K562 (cell line): ENCODE data around the gene GNAQ. TPM values are rescaled to one million over a fixed set of nuclear protein-coding genes. Genes with fewer than 3 reads are reported as not detected.

Experiments used
- ATAC-seq: fragments of 200-7000 bp; cut with Tn5 transposase; 3 replicates; pipeline ENCODE4 v1.9.1; 2020; ENCODE audit warnings: moderate library complexity
- BruUV-seq: library from RNA; stranded (reverse); fragments of 400-500 nt; replicated peaks from 2 replicates; lab custom pipeline; 2021; lab: Mats Ljungman, UMichigan
- CTCF ChIA-PET: fragments of 300-600 bp; formaldehyde crosslinking; extraction: SDS; loops from one replicate; lab custom pipeline; 2021; ENCODE audit warnings: low intra/inter-chr PET ratio; lab: Yijun Ruan, JAX
- POLR2A ChIA-PET: fragments of 300-600, 350-650 bp; sonication (Branson Sonifier 250); formaldehyde crosslinking; extraction: SDS; loops from one replicate; lab custom pipeline; 2021; ENCODE audit warnings: antibody characterized with exemption, inconsistent platforms; lab: Yijun Ruan, JAX
- DNase-seq, 4 experiments: peaks; one replicate each; pipeline versions ENCODE4 v3.0.0 to v3.0.0-alpha.2; 2011 to 2018; ENCODE audit warnings: low spot score in 3 of 4, mixed read lengths in 3 of 4; ENCODE audit errors: extremely low read depth in 1 of 4
- FAIRE-seq: peaks from 2 replicates; lab custom pipeline; 2011; peaks lifted over from hg19 to GRCh38; lab: Jason Lieb, UNC
- H2AFZ ChIP-seq: 2 replicates; pipeline ENCODE4 v1.6.0; 2011; ENCODE audit warnings: low read depth, low read length, control low read depth, inconsistent platforms
- H3K27ac ChIP-seq: fragments of 200-600 bp; 3 replicates; pipeline ENCODE4 v1.8.0; 2011; ENCODE audit warnings: low read depth, mild to moderate bottlenecking, control low read depth, inconsistent platforms, low read length, moderate library complexity, mixed read lengths; ENCODE audit errors: extremely low read depth
- H3K27me3 ChIP-seq, 2 experiments: fragments of 300-600 bp in 1 of 2; 2 replicates in 1 of 2; 3 replicates in 1 of 2; pipeline versions ENCODE4 v1.6.0 to v1.8.0; 2011; ENCODE audit warnings: inconsistent platforms in 2 of 2, low read length in 2 of 2, mild to moderate bottlenecking in 1 of 2, mixed read lengths in 1 of 2, moderate library complexity in 1 of 2; ENCODE audit not compliant: control insufficient read depth in 2 of 2, insufficient read depth in 2 of 2
- H3K36me3 ChIP-seq: fragments of 300-600 bp; 3 replicates; pipeline ENCODE4 v1.8.0; 2011; ENCODE audit warnings: mild to moderate bottlenecking, low read length, inconsistent platforms; ENCODE audit not compliant: control insufficient read depth, insufficient read depth
- H3K4me1 ChIP-seq, 2 experiments: fragments of 200-600 bp in 1 of 2; replicated peaks in 1 of 2; 2 replicates in 1 of 2; 3 replicates in 1 of 2; pipeline versions ENCODE4 v1.5.1 to v1.8.0; 2011; ENCODE audit warnings: inconsistent platforms in 2 of 2, low read length in 2 of 2, mild to moderate bottlenecking in 1 of 2, mixed read lengths in 1 of 2, moderate library complexity in 1 of 2; ENCODE audit not compliant: control insufficient read depth in 2 of 2, insufficient read depth in 2 of 2
- H3K4me2 ChIP-seq: 2 replicates; pipeline ENCODE4 v1.6.1; 2011; ENCODE audit warnings: low read length, control low read depth, inconsistent platforms, mixed read lengths; ENCODE audit not compliant: insufficient read depth
- H3K4me3 ChIP-seq: fragments of 200-600 bp; sonication (generic), shearing (Covaris generic); 2 replicates; pipeline ENCODE4 v1.5.1; 2016; ENCODE audit warnings: control low read depth, inconsistent platforms
- H3K79me2 ChIP-seq: fragments of 200-600 bp; 3 replicates; pipeline ENCODE4 v1.8.0; 2011; ENCODE audit warnings: low read length, inconsistent platforms; ENCODE audit not compliant: control insufficient read depth, insufficient read depth
- H3K9ac ChIP-seq, 2 experiments: 2 replicates each; pipeline versions ENCODE4 v1.6.0 to v1.6.1; 2011; ENCODE audit warnings: low read depth in 2 of 2, low read length in 2 of 2, control low read depth in 1 of 2, inconsistent platforms in 1 of 2, mild to moderate bottlenecking in 1 of 2, mixed read lengths in 1 of 2; ENCODE audit not compliant: insufficient read depth in 1 of 2
- H3K9me1 ChIP-seq: one replicate; pipeline ENCODE4 v1.6.0; 2011; ENCODE audit warnings: inconsistent platforms, mild to moderate bottlenecking, low read length, moderate library complexity; ENCODE audit not compliant: control insufficient read depth, insufficient read depth
- H3K9me3 ChIP-seq: replicated peaks from 2 replicates; pipeline ENCODE4 v1.5.1; 2011; ENCODE audit warnings: low read depth, low read length, inconsistent platforms; ENCODE audit not compliant: control insufficient read depth, insufficient read depth
- H4K20me1 ChIP-seq: replicated peaks from 2 replicates; pipeline ENCODE4 v1.6.1; 2011; ENCODE audit warnings: low read length, inconsistent platforms, mixed read lengths; ENCODE audit not compliant: control insufficient read depth, insufficient read depth
- ATF3 ChIP-seq, 2 experiments: fragments of 450-650 bp in 1 of 2; sonication (generic) in 1 of 2; formaldehyde crosslinking in 1 of 2; IDR thresholded peaks in 1 of 2; conservative IDR thresholded peaks in 1 of 2; 2 replicates each; pipeline versions ENCODE4 v1.6.1 to v1.8.1; 2016 to 2023; ENCODE audit warnings: mild to moderate bottlenecking in 2 of 2, moderate library complexity in 2 of 2, inconsistent platforms in 1 of 2, missing genetic modification reagents in 1 of 2
- FOSL1 ChIP-seq: fragments of 200-800 bp; sonication (Bioruptor generic); conservative IDR thresholded peaks from 2 replicates; pipeline ENCODE4 v1.6.1; 2016; ENCODE audit warnings: missing genetic modification characterization, missing compliant biosample characterization
- JUND ChIP-seq, 2 experiments: IDR thresholded peaks; 2 replicates in 1 of 2; 3 replicates in 1 of 2; pipeline ENCODE4 v1.6.1; 2011; ENCODE audit warnings: borderline replicate concordance in 2 of 2, low read depth in 2 of 2, low read length in 2 of 2, improper control_type of control experiment in 1 of 2, missing biosample characterization in 1 of 2, missing genetic modification characterization in 1 of 2, missing genetic modification reagents in 1 of 2
- SETDB1 ChIP-seq: IDR thresholded peaks from one replicate; pipeline ENCODE4 v1.6.1; 2012; ENCODE audit warnings: low read length, control low read depth, inconsistent platforms
- WGBS: fragments of 100-300 bp; shearing (Covaris generic); methylation state at CpG from one replicate; pipeline ENCODE4 v1.1.6; 2016; ENCODE audit warnings: low coverage, mixed read lengths; ENCODE audit not compliant: insufficient coverage; ENCODE audit errors: missing lambda C conversion rate; 5-methylcytosine and 5-hydroxymethylcytosine counted together
- in situ Hi-C: fragments of 300-500 bp; cut with MboI; formaldehyde crosslinking; loops from 4 replicates; pipeline ENCODE4 v1.15.0; 2018; ENCODE audit warnings: inconsistent platforms, mixed read lengths
- intact Hi-C: fragments of 100-400 bp; cut with micrococcal nuclease; formaldehyde crosslinking; loops from 2 replicates; pipeline ENCODE4 v1.14.2; 2022
- polyA plus RNA-seq, 8 experiments: library from polyadenylated mRNA; depleted of rRNA in 4 of 8; stranded (reverse) in 5 of 8; unstranded in 3 of 8; fragments of >200 nt; fragmentation: Nextera tagmentation in 2 of 8; fragmentation: Illumina TruSeq in 1 of 8; extraction: Ambion mirVana in 2 of 8; extraction: Trizol in 1 of 8; gene quantifications; 2 replicates each; pipeline versions ENCODE4 v1.2.1 to v1.2.3, GENCODE V29; 2011 to 2014; ENCODE audit warnings: inconsistent platforms in 1 of 8, missing spikeins in 1 of 8
- total RNA-seq, 7 experiments: library from RNA; depleted of rRNA in 6 of 7; stranded (reverse); fragments of >200 nt in 6 of 7; fragmentation: Illumina TruSeq in 2 of 7; extraction: Trizol in 2 of 7; gene quantifications; 2 replicates each; pipeline versions ENCODE4 v1.2.1 to v1.2.3, GENCODE V29; 2011 to 2021; ENCODE audit warnings: low replicate concordance in 1 of 7

The GNAQ gene
- total and polyA plus RNA-seq, 9 of the 15 experiments (the other 6 are each of a cell fraction or from before 2014, with no cell fraction given): 4.8 to 27.9 (median 17.5) TPM

GRCh38 chr9:77793849-77794248 lies 237.8 kb downstream of the GNAQ start:
- H3K79me2 ChIP-seq: no peaks in the 10 kb centered on the region
- H3K4me3 ChIP-seq: no peak overlapping the region
- H3K27me3 ChIP-seq: no peaks in the 10 kb centered on the region
- CTCF ChIA-PET: no interaction called here
- in situ Hi-C loops (no loop called here), intact Hi-C loops (no loop called here)
- no peaks in the 10 kb centered on the region for H3K9me3 ChIP-seq
- peaks cover 32% of the 10 kb centered on the region; the same call in 2 of the 3 replicates for H3K36me3 ChIP-seq
- TF ChIP-seq SETDB1 (no peak), FOSL1 (tag) (peak; percentile 51; the same call in 1 of the 2 replicates), JUND (IDR thresholded peaks at IDR 0.05; ENCODE audit: borderline replicate concordance, low read depth, low read length) (peak; percentile 40; the same call in 1 of the 2 replicates), JUND (tag; IDR thresholded peaks at IDR 0.05; ENCODE audit: borderline replicate concordance, low read depth, low read length) (peak; percentile 41; the same call in 1 of the 3 replicates), ATF3 (IDR thresholded peaks at IDR 0.05) (peak; percentile 45; the same call in 1 of the 2 replicates), ATF3 (CRISPR knock-in tag; conservative IDR thresholded peaks at IDR 0.05) (no peak)
- TF ChIP-seq, all 486 proteins: peak for 3
- H3K9me1 ChIP-seq: no peaks in the 10 kb centered on the region
- H3K27ac ChIP-seq: no peak overlapping the region
- FAIRE-seq (no peak), DNase-seq (no peak), ATAC-seq (no peak)
- no peaks in the 10 kb centered on the region for H4K20me1 ChIP-seq
- BruUV-seq: no TSS peak
- POLR2A ChIA-PET: no interaction called here
- H2AFZ ChIP-seq: no peak overlapping the region
- no peak overlapping the region for H3K9ac ChIP-seq
- no peaks in the 10 kb centered on the region; a peak in 1 of 5 replicates for H3K4me1 ChIP-seq
- H3K4me2 ChIP-seq: no peak overlapping the region
- 82% methylated on average over 2 of the region's 2 CpGs for WGBS
